HUES48 (cell line): ENCODE results near the gene STK32B.

Experiments used
- H3K27ac ChIP-seq: one replicate; pipeline ENCODE4 v1.7.0; 2013; ENCODE audit warnings: low read depth, low read length, inconsistent platforms
- H3K27me3 ChIP-seq: 2 replicates; pipeline ENCODE4 v1.6.1; 2013; ENCODE audit warnings: mild to moderate bottlenecking, low read length; ENCODE audit not compliant: control insufficient read depth, insufficient read depth
- H3K36me3 ChIP-seq: 2 replicates; pipeline ENCODE4 v1.6.1; 2013; ENCODE audit warnings: low read length; ENCODE audit not compliant: control insufficient read depth, insufficient read depth
- H3K4me1 ChIP-seq: 2 replicates; pipeline ENCODE4 v1.6.1; 2013; ENCODE audit warnings: mild to moderate bottlenecking, low read length; ENCODE audit not compliant: control insufficient read depth, insufficient read depth
- H3K4me3 ChIP-seq: 2 replicates; pipeline ENCODE4 v1.5.1; 2013; ENCODE audit warnings: mild to moderate bottlenecking, low read depth, low read length
- H3K9ac ChIP-seq: 2 replicates; pipeline ENCODE4 v1.6.1; 2013; ENCODE audit warnings: mild to moderate bottlenecking, low read depth, low read length, moderate library complexity
- H3K9me3 ChIP-seq: 2 replicates; pipeline ENCODE4 v1.6.1; 2013; ENCODE audit warnings: low read length; ENCODE audit not compliant: control insufficient read depth, insufficient read depth

Gene STK32B

DNA sequence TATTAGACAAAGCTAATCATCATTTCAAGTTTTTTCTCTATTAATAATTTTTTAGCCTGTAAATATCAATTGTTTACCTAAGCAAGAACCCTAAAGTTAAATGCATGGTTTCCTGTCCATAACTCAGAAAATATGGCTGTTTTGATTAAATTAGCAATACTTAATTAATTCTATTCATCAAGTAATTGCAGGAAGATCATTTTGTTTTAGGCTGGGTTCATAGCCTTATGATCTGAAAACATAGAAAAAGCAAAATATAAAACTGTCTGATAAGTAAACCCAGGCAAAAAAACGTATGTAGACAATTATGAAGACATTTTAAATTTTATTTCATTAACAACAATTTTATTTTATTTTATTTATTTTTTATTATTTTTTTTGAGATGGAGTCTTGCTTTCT is 438.0 kb downstream of the STK32B start:
- Histone ChIP-seq H3K27ac (no peak overlapping the region), H3K9ac (no peak overlapping the region), H3K4me3 (no peak overlapping the region), H3K27me3 (no peaks in the 10 kb centered on the region), H3K4me1 (no peaks in the 10 kb centered on the region), H3K9me3 (peaks cover 28% of the 10 kb centered on the region; the same call in 1 of the 2 replicates), H3K36me3 (no peaks in the 10 kb centered on the region)

DNA sequence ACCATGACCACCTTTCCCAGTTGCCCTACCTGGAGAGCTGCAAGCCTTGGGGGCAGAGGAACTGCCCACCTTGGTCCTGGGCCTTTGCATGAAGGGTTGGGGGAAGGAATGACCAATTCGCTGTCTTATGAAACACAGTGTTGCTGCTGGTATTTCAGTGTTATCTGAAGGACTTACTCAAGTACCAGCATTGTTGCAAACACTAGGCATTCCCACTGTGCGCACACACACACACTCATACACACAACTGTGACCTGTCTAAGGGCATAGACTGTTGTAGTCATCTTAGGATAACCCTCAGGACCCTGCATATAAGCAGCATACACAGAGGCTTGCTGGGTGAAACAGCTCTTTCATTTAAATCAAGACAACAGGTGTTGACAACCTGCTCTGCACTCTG is 446.2 kb downstream of the STK32B start:
- Histone ChIP-seq H3K4me1 (no peaks in the 10 kb centered on the region), H3K4me3 (no peak overlapping the region), H3K27ac (no peak overlapping the region), H3K36me3 (no peaks in the 10 kb centered on the region), H3K9ac (no peak overlapping the region), H3K9me3 (no peaks in the 10 kb centered on the region), H3K27me3 (no peaks in the 10 kb centered on the region)

DNA sequence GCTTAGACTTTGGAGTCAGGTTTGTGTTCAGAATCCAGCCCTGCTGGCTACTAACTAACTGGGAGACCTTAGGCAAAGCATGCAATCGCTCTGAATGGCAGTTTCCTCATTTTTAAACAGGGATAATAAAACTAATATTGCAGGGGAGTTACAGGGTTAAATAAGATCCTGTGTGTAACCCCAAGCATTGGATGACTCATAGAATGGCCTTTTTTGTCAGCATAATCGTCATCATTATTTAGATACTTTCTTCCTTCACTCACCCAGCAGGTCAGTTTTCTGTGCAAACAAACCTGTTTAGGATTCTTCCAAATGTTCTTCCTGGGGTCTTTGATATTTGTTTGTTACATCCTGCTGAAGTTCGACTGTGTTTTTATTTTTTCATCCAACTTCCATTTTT is 448.9 kb downstream of the STK32B start:
- no peak overlapping the region for H3K27ac ChIP-seq
- no peaks in the 10 kb centered on the region for H3K9me3 ChIP-seq
- no peaks in the 10 kb centered on the region for H3K4me1 ChIP-seq
- H3K27me3 ChIP-seq: no peaks in the 10 kb centered on the region
- H3K36me3 ChIP-seq: no peaks in the 10 kb centered on the region
- H3K4me3 ChIP-seq: no peak overlapping the region
- no peak overlapping the region for H3K9ac ChIP-seq

DNA sequence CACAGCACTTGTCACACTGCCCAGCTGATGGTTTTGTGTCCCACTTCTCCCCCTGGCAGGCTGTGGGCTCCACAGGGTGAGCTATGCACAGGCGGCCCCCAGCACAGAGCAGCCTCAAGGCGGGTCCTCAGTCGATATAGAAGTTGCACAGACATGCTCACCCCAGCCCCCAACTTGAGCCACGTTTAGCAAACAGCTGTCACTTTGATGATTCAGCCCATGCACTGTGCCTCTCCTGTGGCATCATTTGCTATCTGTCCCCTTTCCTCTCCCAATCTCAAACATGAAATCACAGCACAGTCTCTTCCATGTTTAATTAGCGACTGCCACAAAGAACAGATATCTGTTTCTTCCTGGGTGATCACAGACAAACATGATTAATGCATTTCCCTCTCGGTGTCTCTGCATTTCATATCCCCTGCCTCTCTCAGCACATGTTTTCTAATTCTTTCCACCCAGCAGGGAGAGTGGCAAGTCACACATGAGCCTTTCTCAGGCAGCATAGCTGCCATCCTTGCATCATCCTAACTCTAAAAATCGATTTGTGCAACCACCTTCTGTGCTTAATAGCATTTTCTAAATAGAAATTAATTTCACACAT is 452.2 kb downstream of the STK32B start:
- H3K36me3 ChIP-seq: no peaks in the 10 kb centered on the region
- H3K27ac ChIP-seq: no peak overlapping the region
- H3K4me3 ChIP-seq: no peak overlapping the region
- no peak overlapping the region for H3K9ac ChIP-seq
- no peaks in the 10 kb centered on the region for H3K27me3 ChIP-seq
- no peaks in the 10 kb centered on the region for H3K4me1 ChIP-seq
- H3K9me3 ChIP-seq: no peaks in the 10 kb centered on the region

DNA sequence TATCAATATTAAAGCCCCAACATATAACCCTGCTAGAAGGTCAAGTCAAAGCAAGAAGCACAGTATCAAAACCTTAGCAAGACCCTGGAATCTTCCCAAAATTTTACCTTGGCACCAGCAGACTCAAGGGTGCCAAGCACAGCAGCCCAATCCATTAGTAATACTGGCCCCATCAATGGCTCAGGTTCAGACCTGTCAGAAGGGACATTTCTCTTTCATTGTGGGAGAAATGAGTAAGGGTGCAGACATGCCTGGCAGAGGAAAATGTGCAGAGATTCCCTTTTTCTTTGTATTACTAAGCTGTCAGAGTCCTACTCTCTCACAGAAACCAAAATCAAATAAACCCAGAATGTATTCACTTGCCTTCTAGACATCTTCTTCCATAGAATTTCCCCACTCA is 453.2 kb downstream of the STK32B start:
- H3K27me3 ChIP-seq: no peaks in the 10 kb centered on the region
- H3K9ac ChIP-seq: no peak overlapping the region
- no peaks in the 10 kb centered on the region for H3K9me3 ChIP-seq
- H3K36me3 ChIP-seq: no peaks in the 10 kb centered on the region
- no peak overlapping the region for H3K4me3 ChIP-seq
- no peak overlapping the region for H3K27ac ChIP-seq
- no peaks in the 10 kb centered on the region for H3K4me1 ChIP-seq

DNA sequence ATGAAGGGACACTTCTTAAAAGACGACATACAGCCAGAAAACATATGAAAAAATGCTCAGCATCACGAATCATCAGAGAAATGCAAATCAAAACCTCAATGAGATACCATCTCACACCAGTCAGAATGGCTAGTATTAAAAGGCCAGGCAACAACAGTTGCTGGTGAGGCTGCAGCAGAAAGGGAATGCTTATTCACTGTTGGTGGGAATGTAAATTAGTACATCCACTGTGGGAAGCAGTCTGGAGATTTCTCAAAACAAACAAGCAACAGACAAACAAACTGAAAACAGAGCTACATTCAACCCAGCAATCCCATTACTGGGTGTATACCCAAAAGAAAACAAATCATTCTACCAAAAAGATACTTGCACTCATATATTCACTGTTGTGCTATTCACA is 459.2 kb downstream of the STK32B start:
- no peaks in the 10 kb centered on the region for H3K4me1 ChIP-seq

DNA sequence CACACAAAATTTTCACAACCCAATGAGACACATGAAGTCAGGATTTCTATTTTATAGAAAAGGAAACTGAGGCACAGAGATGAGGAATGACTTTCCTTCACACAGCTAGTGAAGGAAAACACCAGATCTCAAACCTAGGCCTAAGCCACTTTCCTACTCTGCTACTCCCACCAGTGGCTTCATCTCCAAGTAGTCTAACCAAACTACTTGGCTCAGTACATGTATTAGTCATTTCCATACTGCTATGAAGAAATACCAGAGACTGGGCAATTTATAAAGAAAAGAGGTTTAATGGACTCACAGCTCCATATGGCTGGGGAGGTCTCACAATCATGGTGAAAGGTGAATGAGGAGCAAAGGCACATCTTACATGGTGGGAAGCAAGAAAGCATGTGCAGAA is 460.5 kb downstream of the STK32B start:
- Histone ChIP-seq H3K27ac (no peak overlapping the region), H3K4me3 (no peak overlapping the region), H3K27me3 (no peaks in the 10 kb centered on the region), H3K36me3 (no peaks in the 10 kb centered on the region), H3K9me3 (peaks cover 23% of the 10 kb centered on the region), H3K9ac (no peak overlapping the region), H3K4me1 (no peaks in the 10 kb centered on the region)

More for the DNA sequence above, 459.2 kb downstream of the STK32B start:
- no peak overlapping the region for H3K4me3 ChIP-seq
- no peak overlapping the region for H3K27ac ChIP-seq
- peaks cover 23% of the 10 kb centered on the region for H3K9me3 ChIP-seq
- no peaks in the 10 kb centered on the region for H3K27me3 ChIP-seq
- no peak overlapping the region for H3K9ac ChIP-seq
- H3K36me3 ChIP-seq: no peaks in the 10 kb centered on the region

DNA sequence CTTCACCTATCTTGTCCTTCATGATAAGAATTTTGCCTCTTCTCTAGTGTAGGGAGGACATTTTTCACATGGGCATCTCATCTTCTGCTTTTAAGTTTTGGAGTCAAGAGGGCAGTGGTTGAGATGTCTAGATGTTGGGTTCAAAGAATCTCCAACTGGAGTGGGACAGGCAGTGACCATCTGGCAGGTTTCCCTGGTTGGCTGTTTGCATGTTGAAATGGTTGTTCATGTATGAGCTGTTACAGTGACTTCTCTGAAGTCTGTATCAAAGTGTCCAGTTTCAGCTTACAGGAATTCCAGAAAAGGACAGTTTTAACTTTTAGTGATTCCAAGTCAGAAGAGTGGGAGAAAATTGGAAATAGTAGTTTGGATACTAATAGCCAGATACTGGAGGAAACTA is 464.4 kb downstream of the STK32B start:
- Histone ChIP-seq H3K9ac (no peak overlapping the region), H3K4me3 (no peak overlapping the region), H3K36me3 (no peaks in the 10 kb centered on the region), H3K4me1 (no peaks in the 10 kb centered on the region), H3K27me3 (no peaks in the 10 kb centered on the region), H3K9me3 (peaks cover 26% of the 10 kb centered on the region), H3K27ac (no peak overlapping the region)

DNA sequence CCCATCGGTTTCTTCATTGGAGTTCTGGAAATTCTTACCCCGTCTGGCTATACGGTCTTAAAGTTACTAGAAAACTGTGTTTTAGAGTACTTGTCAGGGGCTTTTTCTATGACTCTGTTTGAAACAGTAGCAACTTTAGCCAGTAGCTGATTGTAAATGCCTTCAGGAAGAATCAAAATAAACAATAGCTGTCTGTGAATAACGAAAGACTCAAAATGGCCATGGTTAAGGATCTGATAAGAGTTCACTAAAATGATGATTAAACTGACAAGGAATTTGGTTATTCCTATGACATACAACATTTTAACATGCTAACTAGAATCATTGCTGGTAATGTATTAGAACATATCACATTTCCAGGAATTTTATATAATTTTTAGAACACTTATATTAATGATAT is 466.1 kb downstream of the STK32B start:
- H3K27ac ChIP-seq: no peak overlapping the region
- no peak overlapping the region for H3K9ac ChIP-seq
- no peaks in the 10 kb centered on the region for H3K4me1 ChIP-seq
- H3K4me3 ChIP-seq: no peak overlapping the region
- H3K36me3 ChIP-seq: no peaks in the 10 kb centered on the region
- H3K27me3 ChIP-seq: no peaks in the 10 kb centered on the region
- H3K9me3 ChIP-seq: peaks cover 20% of the 10 kb centered on the region

DNA sequence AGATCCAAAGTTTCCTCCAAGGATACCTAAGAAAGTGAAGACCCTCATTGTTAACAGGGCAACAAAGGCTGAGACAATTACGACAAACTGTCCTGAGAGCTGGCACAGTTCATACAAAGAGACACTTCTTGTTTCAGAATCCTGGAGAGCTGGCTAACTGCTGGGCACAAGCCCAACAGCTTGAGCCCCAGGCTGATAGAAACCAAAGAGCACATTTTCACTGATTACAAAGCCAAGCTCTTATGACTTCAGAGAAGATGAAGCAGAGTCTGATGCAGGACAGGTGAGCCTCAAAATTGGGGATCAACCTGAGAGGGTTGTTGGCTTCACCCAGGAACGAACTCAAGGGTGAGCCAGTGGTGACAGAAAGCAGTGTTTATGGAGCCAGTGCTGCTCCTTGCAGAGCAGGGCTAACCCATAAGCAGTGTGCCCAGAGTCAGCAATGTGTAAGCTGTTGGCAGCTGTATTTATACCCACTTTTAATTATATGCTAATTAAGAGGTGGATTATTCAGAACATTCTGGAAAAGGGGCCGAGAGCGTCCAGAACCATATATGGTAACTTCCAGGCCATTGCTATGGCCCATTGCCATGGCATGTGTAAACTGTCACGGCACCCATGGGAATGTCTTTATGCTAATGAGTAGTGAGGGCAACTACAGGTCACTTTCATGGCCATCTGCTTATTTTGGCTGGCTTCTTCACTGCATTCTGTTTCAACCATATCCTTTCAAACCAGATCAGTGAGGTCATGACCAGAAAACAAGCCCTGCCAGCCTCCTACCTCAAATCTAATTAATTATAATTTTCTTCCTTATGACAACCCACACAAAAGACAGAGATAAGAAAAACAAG is 473.4 kb downstream of the STK32B start:
- no peaks in the 10 kb centered on the region for H3K27me3 ChIP-seq
- H3K36me3 ChIP-seq: no peaks in the 10 kb centered on the region
- H3K4me1 ChIP-seq: no peaks in the 10 kb centered on the region
- no peak overlapping the region for H3K9ac ChIP-seq
- no peak overlapping the region for H3K27ac ChIP-seq
- no peak overlapping the region for H3K4me3 ChIP-seq
- H3K9me3 ChIP-seq: no peaks in the 10 kb centered on the region

DNA sequence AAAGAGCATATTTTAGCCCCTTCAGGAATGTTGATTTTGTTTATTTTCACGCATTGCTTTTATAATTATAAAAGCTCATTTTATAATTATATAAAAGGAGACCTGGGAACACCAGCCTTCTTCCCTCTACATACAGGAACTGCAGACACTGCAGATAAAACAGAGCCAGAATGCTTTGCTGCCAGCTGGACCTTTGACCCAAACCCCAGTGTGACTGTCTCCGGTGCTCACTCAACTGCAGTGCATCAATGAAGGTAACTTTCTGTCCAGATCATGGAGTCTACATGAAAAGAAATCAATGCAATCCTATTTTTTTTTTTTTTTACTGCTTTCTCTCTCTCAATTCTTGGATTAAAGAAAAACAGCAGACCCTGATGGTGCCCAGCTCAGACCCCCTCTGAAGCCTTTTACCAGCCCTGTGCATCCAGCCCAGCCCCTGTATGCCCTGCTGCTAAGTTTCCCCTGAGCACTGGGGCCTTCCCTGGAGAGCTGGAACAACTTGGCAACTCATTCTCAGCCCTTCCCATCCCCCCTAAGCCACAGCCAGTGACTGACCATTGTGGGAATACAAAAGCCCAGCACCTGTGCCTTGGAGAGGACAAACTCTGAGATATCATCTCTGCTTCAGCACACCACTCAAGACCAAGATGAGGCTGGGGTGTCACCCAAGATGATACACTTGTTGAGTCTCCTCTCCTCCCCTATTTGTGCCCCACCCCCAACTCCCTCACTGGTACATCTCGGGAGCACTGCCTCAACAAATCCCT is 475.0 kb downstream of the STK32B start:
- Histone ChIP-seq H3K9me3 (no peaks in the 10 kb centered on the region), H3K4me1 (no peaks in the 10 kb centered on the region), H3K27ac (no peak overlapping the region), H3K36me3 (no peaks in the 10 kb centered on the region), H3K9ac (no peak overlapping the region), H3K4me3 (no peak overlapping the region), H3K27me3 (no peaks in the 10 kb centered on the region)
